Measurements from ENCODE around the gene RPP40. TPM values are rescaled to one million over a fixed set of nuclear protein-coding genes. Genes with fewer than 3 reads are reported as not detected.

RPP40 gene
- total RNA-seq, 2 experiments from 2014 or later, result 12.2 to 22.7 TPM

DNA sequence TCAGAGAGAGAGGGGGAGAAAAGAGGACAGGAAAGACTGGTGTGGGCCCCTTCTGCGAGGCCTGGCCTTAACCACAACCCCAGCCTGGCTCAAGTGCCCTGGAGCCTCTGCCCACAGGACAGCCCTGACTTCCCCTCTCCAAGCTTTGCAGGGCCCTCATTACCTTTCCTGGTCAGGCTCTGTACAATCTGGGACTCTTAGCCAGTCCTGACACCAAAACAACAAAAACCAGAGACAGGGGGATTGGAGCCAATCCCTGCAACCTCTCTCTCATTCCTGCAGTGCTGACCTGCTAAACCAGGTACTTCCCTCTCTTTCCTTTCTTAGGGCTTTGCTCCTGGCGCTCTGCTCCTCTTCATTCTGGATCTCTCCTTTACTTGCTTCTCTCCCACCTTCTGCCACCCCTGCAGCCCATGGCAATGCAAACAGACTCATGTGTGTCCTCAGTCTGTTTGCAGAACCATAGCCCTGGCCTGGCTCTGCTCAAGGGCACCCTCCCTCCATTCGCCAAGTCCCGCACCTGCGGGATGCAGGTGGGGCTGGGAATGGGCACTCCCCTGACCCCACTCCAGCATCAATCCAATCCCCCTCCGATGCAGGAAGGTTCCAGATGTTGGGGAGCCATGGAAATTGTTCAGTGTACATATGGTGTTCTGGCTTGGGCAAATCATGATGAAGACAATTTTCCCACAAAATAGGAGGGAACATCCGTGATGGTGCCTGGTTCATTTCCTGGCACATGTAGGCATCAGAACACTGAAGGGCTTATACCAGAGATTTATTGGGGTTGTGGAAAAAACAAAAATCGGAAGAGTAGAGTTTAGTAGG lies 38.1 kb downstream of the RPP40 start:
- Histone ChIP-seq H3K4me2 (ENCODE audit: low read length) (no peak overlapping the region), H3K9me3 (ENCODE audit: low read length) (no peaks in the 10 kb centered on the region), H3K27ac (ENCODE audit: low read depth, low read length, poor library complexity, severe bottlenecking) (no peak overlapping the region), H3K36me3 (ENCODE audit: insufficient read depth, low read length) (no peaks in the 10 kb centered on the region), H3K4me1 (ENCODE audit: insufficient read depth, low read length, poor library complexity, severe bottlenecking) (no peaks in the 10 kb centered on the region), H3K9me2 (ENCODE audit: insufficient read depth, low read length) (no peaks in the 10 kb centered on the region), H3K79me2 (ENCODE audit: insufficient read depth, low read depth, low read length) (no peaks in the 10 kb centered on the region), H4K20me1 (ENCODE audit: insufficient read depth, low read length) (no peaks in the 10 kb centered on the region), H3K4me3 (ENCODE audit: low read depth, low read length, poor library complexity, severe bottlenecking) (no peak overlapping the region), H2AFZ (ENCODE audit: low read length) (no peak overlapping the region)
- no TSS peak for BruUV-seq (replicated peaks)
- intact Hi-C loops (cut with micrococcal nuclease; ENCODE audit: unreplicated experiment), result no loop called here
- ChIA-PET POLR2A (no interaction called here), CTCF (ENCODE audit: unreplicated experiment) (no interaction called here)
- no peak for DNase-seq (ENCODE audit: low spot score)
- no peak for TF ChIP-seq CTCF (conservative IDR thresholded peaks at IDR 0.05; ENCODE audit: low read length)

- H4K20me1 ChIP-seq (ENCODE audit: insufficient read depth, low read length), result no peaks in the 10 kb centered on the region
- TF ChIP-seq EZH2phosphoT487 (IDR thresholded peaks at IDR 0.05; ENCODE audit: borderline replicate concordance, low read depth, low read length) (no peak), CTCF (conservative IDR thresholded peaks at IDR 0.05; ENCODE audit: low read length) (no peak)
- H3K4me2 ChIP-seq (ENCODE audit: low read length), result no peak overlapping the region
- H3K9me2 ChIP-seq (ENCODE audit: insufficient read depth, low read length), result no peaks in the 10 kb centered on the region
- H2AFZ ChIP-seq (ENCODE audit: low read length), result no peak overlapping the region
- DNase-seq (ENCODE audit: low spot score), result no peak
- BruUV-seq (replicated peaks), result no TSS peak
- H3K4me1 ChIP-seq (ENCODE audit: insufficient read depth, low read length, poor library complexity, severe bottlenecking), result no peaks in the 10 kb centered on the region
- no peaks in the 10 kb centered on the region for H3K79me2 ChIP-seq (ENCODE audit: insufficient read depth, low read depth, low read length)
- POLR2A ChIA-PET, result no interaction called here
- CTCF ChIA-PET (ENCODE audit: unreplicated experiment), result no interaction called here
- H3K36me3 ChIP-seq (ENCODE audit: insufficient read depth, low read length), result no peaks in the 10 kb centered on the region
- no peak overlapping the region for H3K4me3 ChIP-seq (ENCODE audit: low read depth, low read length, poor library complexity, severe bottlenecking)
- no peaks in the 10 kb centered on the region for H3K9me3 ChIP-seq (ENCODE audit: low read length)
- H3K27ac ChIP-seq (ENCODE audit: low read depth, low read length, poor library complexity, severe bottlenecking), result no peak overlapping the region
- intact Hi-C loops (cut with micrococcal nuclease; ENCODE audit: unreplicated experiment), result no loop called here
Observed at GRCh38 chr6:4964675-4965561, 38.9 kb downstream of the RPP40 start.

All from OCI-LY7 (cell line).